Measurements from ENCODE around the gene CD52.

Gene CD52

DNA sequence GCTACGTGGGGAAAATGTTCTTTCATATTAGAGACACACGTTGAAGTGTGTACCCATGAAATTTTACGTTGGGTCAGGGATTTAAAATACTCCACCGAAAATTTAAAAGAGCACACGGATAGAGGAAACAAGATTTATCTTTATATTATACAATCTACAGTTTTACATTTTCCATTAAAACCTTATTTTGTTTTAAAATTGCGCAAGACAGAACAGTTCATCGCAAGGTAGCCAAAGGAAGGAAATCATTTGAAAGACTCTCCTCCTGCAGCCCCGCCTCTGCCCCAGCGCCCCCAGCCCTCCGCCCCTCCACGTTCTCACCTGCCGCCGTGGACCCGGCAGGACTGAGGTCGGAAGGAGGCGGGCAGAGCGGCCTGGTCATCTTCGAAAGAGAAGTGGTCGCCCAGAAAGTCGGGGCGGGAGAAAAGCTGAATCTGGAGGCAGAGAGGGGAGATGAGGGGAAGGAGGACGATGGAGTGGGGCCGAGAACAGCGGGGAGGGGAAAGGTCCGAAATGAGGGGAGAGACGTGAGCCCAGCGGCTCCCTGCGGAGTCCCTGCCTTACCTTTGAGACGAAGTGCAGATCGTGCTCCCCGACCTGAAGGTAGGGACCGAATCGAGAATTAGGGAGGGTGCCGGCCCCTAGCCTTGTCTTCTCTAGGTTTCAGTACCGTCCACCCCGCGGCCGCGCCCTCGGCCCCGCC, 18.2 kb downstream of the CD52 start:
- no peak for DNase-seq

- peak; percentile 90 for DNase-seq
Observed at GRCh38 chr1:26336477-26337205, 18.9 kb downstream of the CD52 start.

GRCh38 chr1:26337206-26337535, 19.4 kb downstream of the CD52 start:
- no peak for DNase-seq

DNA sequence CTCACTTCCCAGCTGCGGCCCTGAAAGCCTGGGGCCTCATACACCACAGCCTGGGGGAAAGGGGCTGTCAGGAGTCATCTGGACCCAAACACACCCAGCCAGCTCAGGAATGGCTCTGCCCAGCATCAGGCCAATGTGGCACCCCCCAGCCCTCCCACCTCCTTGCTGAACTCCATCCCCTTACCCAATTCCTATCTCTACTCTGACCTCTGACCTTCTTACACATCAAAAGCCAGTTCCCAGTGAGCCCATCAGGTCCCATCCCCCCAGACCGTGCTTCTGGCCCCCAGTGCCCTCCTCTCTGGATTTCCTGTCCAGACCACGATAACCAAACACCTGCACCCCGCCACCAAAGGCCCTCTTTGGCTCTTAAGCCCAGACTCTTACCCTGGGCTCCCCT, 19.9 kb downstream of the CD52 start:
- DNase-seq: no peak

DNA sequence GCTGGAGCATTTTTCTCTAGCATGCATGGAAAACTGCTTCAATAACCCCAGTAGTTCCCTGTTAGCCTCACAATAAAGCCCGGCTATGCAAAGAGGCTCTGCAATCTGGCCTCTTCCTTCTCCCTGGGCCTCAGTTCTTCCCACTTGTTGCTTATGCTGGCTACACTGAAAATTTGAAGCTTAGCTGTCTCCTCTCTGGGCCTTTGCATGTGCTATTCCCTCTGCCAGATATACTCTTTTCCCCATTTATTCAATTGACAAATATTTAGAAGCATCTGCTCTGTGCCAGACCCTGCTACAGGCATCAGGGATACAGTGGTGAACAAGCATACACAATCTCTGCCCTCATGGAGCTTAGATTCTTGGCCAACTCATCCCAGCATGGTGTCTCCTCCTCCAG, 20.9 kb downstream of the CD52 start:
- DNase-seq: no peak

GRCh38 chr1:26340047-26340481, 22.3 kb downstream of the CD52 start:
- DNase-seq: no peak

DNA sequence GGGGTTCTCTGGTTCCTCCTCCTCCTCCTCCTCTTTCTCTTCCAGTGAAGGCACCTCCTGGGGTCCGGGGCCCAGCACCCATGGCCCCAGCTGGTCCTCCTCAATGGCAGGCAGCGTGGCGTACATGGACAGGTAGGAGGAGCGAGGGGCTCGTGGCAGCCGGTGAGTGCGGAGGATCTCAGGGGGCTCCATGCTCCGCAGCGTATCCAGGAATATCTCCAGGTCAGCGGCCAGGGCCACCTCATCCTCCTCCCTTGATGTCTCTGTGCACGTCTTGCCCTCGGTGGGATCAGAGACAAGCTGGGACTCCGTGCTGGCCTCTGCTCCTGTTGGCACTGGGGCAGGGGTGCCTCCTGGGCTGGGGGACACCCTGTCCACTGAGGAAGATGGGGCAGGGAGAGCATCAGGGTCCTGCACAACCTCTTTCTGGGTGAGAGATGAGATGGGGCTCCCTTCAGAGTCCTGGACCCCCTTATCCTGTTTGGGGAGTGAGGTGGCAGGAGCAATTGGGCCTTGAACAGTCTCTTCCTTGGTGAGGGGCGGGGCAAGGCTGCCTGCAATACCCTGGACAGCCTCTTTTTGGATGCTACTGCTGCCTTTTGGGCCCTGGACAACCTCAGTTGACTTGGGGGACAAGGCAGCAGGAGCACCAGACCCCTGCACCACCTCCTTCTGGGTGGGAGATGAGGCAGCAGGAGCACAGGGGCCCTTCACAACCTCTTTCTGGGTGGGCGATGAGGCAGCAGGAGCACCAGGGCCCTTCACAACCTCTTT, 26.6 kb downstream of the CD52 start:
- no peak for DNase-seq

GRCh38 chr1:26345718-26346117, 28.0 kb downstream of the CD52 start:
- no peak for DNase-seq

GRCh38 chr1:26346274-26347033, 28.7 kb downstream of the CD52 start:
- DNase-seq: no peak

DNA sequence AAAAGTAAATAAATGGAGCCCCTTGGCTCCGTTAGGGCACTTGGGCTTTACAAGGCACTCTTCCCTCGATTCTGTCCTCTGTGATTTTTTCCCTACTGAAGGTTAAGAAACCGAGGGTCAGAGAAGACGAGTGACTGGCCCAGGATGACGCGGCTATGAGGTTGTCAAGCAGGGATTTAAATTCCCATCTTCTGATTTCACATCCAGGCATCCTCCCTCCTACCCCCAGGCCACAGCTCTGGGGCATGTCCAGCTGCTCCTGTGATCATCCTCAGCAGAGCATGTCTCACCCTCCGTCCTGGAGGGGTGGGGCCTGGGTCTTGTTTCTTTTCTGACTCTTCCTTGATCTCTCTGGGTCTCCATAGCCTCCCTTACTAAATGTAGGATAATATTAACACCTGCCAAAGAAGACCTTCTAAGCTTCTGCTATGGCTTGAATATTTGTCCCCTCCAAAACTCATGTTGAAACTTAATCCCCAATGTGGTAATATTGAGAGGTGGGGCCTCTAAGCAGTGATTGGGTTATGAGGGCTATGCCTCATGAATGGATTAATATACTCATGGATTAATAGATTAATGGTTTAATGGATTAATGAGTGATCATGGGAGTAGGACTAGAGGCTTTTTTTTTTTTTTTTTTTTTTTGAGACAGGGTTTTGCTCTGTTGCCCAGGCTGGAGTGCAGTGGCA, 31.6 kb downstream of the CD52 start:
- DNase-seq: no peak

- DNase-seq: no peak
Observed at GRCh38 chr1:26349877-26350244, 32.1 kb downstream of the CD52 start.

DNA sequence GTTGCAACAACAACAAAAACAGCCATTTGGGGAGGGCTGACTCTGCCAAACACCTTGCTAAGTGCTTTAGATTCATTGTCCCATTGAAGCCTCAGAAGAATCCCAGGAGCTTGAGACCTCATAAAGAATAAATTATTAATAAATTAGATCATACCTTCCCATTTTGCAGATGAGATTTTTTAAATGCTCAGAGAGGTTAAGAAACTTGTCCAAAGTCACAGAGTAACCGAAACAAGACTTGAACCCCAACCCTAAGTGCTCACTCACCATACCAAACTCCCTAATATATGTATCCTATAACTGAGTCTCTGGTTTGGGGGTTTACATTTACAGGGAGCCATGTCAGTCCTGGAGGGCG, 32.6 kb downstream of the CD52 start:
- DNase-seq: no peak

DNA sequence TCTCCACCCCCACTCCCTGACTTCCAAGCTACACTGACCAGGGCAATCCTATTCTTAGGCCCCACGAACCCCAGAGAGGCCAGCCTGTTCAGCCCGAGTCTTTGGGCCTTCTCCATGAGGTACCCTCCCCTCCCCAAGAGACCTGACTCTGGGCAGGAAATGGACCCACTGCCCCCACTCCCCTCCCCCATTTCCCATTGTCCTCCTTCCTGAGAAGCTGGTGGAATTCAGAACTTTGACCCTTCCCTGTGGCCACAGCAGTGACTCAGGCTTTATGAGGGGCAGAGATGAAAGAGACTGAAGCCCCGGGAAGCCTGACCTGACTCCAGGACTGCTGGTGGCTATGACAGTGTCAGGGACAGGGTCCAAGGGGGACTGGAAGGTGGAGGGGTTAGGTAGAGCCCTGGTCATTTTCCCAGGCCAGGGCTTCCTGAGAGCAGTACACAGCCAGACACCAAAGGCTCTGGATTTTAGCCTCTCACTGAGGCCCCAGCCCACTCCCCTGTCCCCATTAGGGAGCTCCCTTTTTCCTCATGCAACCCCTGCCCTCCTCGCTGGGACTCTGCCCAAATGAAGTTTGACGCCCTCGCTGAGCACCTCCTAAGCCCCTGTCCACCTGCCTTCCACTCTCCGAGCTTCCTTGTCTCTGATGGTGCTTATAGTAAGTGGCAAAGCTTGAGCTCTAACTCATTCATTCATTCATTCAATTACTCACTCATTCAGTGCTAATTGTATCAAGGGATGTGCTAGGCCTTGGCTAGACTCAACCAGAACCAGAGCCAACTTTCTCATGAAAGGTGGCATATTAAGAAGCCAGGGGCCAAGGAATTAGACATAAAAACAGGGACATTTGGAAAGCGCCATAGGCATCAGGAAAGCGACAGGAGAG, 33.2 kb downstream of the CD52 start:
- no peak for DNase-seq

- no peak for DNase-seq
Observed at GRCh38 chr1:26351590-26352337, 34.0 kb downstream of the CD52 start.

- no peak for DNase-seq
Observed at GRCh38 chr1:26352338-26352679, 34.6 kb downstream of the CD52 start.

GRCh38 chr1:26353210-26353859, 35.6 kb downstream of the CD52 start:
- DNase-seq: no peak

DNA sequence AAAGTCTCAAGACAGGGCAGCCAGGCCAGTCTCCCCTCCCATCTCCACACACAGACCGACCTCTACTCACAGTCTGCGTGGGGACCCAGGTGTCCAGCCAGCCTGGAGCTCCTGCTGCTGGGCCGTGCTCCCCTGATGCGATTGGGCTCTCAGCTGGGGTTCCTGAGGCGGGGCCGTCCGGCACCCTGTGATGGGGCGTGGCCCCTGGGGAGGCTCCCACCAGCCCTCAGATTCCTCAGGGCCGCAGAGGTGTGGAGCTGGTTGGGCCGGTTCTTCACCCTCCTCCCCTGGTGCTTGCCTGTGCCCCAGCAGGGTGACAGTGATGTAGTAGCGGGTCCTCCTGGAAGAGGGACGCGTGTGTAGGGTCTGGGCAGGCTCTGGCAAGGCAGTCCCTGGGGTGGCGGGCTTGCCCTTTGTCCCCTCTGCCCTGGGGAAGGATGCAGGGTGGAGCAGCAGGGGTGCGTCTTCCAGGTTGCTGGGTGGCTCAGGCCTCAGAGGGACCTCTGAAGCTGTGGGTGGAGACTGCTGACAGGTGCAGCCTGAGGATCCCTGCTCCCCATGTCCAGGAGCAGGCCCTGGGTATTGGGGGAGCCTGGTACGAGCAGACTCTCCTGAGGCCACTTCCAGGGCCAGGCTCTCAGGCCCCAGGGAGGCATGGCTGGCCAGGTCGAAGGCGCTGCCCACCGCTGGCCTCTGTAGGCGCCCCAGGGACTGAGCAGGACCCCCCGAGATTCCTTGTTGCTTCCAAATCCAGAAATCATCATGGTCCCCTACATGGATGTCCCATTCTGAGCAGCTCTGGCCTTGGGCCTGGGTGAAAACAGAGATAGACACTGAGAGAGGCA, 36.4 kb downstream of the CD52 start, which contains the start of gene CRYBG2:
CRYBG2 (minus strand) TSS at position 155 of the 845 bp plus-strand sequence. CDS start 7,473 bp downstream, outside the sequence.
- DNase-seq: no peak

DNA sequence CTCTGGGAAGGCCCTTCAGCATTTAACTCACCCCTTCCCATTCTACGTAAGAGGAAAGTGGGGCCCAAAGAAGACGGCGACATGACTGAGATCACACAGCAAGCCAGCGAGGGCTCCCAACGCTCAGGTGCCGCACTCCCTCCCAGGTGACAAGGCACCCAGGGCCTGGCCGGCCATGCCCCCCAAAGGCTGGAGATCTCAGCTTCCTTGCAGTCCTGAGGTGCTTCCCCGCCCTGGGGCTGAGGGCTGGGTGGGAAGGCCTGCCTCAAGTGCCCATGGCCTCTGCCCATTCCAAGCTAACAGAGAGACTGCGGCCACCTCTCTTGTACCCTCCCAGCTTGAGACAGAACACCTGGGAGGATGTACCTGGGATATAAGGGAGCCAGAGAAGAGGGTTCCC, 37.2 kb downstream of the CD52 start:
- DNase-seq: no peak

- DNase-seq: no peak
Observed at GRCh38 chr1:26356106-26356505, 38.3 kb downstream of the CD52 start.
